ENCODE measurements around the gene ANKRD33B. TPM values are rescaled to one million over a fixed set of nuclear protein-coding genes. Genes with fewer than 3 reads are reported as not detected.

The ANKRD33B gene
- total RNA-seq, 1 donor from 2014 or later: 170 TPM

DNA sequence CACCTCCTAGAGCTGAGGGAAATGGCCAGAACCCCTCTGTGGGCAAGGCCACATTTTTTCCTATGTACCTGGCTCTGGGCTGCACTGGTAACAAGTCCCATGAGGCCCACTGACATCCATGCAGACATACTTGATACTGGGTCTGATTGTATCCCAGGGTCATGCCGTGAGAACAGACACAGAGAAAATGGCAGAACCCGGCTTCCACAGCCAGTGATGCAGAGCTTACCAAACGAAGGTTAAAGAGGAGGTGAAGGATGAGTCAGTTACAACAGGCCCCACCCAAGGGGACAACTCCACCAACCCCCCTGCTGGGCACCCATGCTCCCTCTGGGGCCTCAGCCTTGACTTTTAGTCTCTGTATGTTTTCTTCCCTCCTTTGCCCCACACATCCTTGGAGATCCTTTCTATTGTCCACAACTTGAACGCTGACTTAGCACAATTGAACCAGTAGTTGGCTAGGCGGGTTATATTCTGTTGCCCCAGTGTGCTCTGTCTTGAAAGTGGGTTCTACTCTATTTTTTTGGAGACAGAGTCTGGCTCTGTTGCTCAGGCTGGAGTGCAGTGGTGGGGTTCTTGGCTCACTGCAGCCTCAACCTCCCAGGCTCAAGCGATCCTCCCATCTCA, 103.7 kb downstream of the ANKRD33B start:
- ChIA-PET POLR2A (interaction anchor here (0.5 kb wide), 1 partner anchor 9 kb away, joined by 3 read pairs; no protein-coding TSS in a partner anchor), CTCF (interaction anchor here (1.3 kb wide), 1 partner anchor 23 kb away, joined by 3 read pairs; no protein-coding TSS in a partner anchor)
- no peaks in the 10 kb centered on the region for H3K9me3 Mint-ChIP-seq
- no peak overlapping the region for H3K27ac Mint-ChIP-seq
- ATAC-seq (ENCODE audit: low read depth): no peak
- TF ChIP-seq, protein P1, sequence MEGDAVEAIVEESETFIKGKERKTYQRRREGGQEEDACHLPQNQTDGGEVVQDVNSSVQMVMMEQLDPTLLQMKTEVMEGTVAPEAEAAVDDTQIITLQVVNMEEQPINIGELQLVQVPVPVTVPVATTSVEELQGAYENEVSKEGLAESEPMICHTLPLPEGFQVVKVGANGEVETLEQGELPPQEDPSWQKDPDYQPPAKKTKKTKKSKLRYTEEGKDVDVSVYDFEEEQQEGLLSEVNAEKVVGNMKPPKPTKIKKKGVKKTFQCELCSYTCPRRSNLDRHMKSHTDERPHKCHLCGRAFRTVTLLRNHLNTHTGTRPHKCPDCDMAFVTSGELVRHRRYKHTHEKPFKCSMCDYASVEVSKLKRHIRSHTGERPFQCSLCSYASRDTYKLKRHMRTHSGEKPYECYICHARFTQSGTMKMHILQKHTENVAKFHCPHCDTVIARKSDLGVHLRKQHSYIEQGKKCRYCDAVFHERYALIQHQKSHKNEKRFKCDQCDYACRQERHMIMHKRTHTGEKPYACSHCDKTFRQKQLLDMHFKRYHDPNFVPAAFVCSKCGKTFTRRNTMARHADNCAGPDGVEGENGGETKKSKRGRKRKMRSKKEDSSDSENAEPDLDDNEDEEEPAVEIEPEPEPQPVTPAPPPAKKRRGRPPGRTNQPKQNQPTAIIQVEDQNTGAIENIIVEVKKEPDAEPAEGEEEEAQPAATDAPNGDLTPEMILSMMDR (IDR thresholded peaks at IDR 0.05): no peak
- no peaks in the 10 kb centered on the region for H3K27me3 Mint-ChIP-seq
- no peak overlapping the region for H3K4me3 Mint-ChIP-seq
- intact Hi-C loops (cut with micrococcal nuclease): no loop called here
- H3K36me3 Mint-ChIP-seq (ENCODE audit: low read depth): no peaks in the 10 kb centered on the region
- peaks cover 1% of the 10 kb centered on the region for H3K4me1 Mint-ChIP-seq
- no peak for DNase-seq

DNA sequence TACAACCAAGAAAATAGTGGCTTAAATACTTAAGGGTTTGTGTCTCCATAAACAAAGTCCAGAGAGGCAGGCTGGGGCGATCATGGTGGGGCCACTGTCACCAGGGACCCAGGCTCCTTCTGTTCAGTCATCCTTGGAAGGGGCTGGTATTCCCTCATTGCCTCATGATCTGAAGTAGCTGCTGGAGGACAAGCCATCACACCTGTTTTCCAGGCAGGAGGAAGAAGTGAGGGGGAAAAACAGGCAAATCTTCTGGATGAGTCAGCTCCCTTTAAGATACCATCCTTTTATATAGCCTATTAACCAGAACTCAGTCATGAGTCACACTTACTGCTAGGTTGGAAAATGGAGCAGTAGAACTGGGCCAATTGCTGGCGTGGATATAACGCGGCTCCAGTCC, 104.8 kb downstream of the ANKRD33B start:
- DNase-seq: no peak
- no peak overlapping the region for H3K27ac Mint-ChIP-seq
- no peaks in the 10 kb centered on the region for H3K27me3 Mint-ChIP-seq
- H3K9me3 Mint-ChIP-seq: no peaks in the 10 kb centered on the region
- no peaks in the 10 kb centered on the region for H3K36me3 Mint-ChIP-seq (ENCODE audit: low read depth)
- CTCF ChIA-PET: no interaction called here
- no peak for ATAC-seq (ENCODE audit: low read depth)
- intact Hi-C loops (cut with micrococcal nuclease): no loop called here
- H3K4me3 Mint-ChIP-seq: no peak overlapping the region
- H3K4me1 Mint-ChIP-seq: no peaks in the 10 kb centered on the region
- TF ChIP-seq, protein P1 (IDR thresholded peaks at IDR 0.05): no peak
- POLR2A ChIA-PET: no interaction called here

DNA sequence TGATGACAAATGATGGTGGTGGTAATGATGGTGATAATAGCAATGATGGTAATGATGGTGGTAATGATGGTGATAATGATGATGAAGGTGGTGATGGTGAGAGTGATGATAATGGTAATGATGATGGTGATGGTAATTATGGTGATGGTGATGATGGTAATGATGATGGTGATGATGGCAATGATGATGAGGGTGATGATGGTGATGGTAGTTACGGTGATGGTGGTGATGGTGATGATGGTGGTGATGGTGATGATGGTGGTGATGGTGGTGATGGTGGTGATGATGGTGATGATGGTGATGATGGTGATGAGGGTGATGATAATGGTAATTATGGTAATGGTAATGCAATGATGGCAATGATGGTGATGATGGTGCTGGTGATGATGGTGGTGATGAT, 106.1 kb downstream of the ANKRD33B start:
- ATAC-seq (ENCODE audit: low read depth) (no peak), DNase-seq (no peak)
- intact Hi-C loops (cut with micrococcal nuclease): no loop called here
- no peaks in the 10 kb centered on the region for H3K9me3 Mint-ChIP-seq
- no peaks in the 10 kb centered on the region for H3K27me3 Mint-ChIP-seq
- H3K4me3 Mint-ChIP-seq: no peak overlapping the region
- ChIA-PET POLR2A (interaction anchor here (0.8 kb wide), 1 partner anchor 33 kb away, joined by 3 read pairs; no protein-coding TSS in a partner anchor), CTCF (no interaction called here)
- H3K36me3 Mint-ChIP-seq (ENCODE audit: low read depth): no peaks in the 10 kb centered on the region
- H3K27ac Mint-ChIP-seq: no peak overlapping the region
- H3K4me1 Mint-ChIP-seq: no peaks in the 10 kb centered on the region
- TF ChIP-seq, protein P1 (IDR thresholded peaks at IDR 0.05): no peak

DNA sequence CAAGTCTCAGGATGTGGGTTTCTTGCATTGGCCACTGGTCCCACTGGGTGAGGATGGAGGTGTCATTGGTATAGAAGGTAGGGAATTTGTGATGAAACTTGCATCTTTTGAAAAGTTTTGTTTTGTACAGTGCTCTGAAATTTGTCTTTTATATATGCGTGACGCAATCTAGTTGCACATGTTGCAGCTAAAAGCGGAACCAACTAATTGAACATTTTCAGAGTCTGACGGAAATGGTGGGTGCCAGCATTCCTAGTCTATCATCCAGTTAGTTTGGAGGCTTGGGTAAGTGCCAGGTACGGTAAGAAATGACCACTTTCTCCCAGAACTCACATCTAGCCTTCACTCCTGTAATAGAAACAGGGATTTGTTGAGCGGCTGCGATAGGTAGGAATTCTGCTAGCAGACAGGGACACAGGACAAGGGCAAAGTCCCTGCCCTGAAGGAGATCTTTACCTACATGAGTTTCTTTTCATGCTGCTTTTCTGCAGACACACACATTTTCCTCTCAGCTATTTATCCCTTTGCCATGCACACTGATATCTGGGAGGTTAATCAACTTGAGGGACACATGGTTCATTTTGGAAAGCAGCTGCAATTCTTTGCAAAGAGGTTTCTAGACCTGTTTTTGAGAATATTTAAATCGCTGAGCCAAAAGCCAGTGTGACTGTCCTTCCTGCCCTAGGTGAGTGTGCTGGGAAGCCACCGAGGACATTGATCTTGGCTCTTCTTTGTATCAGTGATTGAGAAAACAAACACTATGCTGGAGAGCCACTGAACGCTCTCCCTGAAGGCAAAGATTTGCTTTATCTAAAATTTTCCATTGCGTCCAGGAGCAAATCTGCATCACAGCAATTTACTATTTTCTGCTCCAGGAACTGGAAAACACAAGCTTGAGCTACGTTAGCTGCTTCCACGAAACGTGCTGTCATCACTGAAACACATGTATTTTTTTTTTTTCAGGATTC, 107.5 kb downstream of the ANKRD33B start:
- POLR2A ChIA-PET: no interaction called here
- CTCF ChIA-PET: no interaction called here
- intact Hi-C loops (cut with micrococcal nuclease): no loop called here
- DNase-seq (no peak), ATAC-seq (ENCODE audit: low read depth) (no peak)
- Mint-ChIP-seq H3K36me3 (ENCODE audit: low read depth) (no peaks in the 10 kb centered on the region), H3K27me3 (no peaks in the 10 kb centered on the region), H3K27ac (no peak overlapping the region), H3K9me3 (no peaks in the 10 kb centered on the region), H3K4me1 (no peaks in the 10 kb centered on the region), H3K4me3 (no peak overlapping the region)
- TF ChIP-seq, protein P1 (IDR thresholded peaks at IDR 0.05): no peak

Measured in activated B cell treated with CpG ODN at 0.5 μM for 24 hours (primary cell).